OCI-LY3 (cell line): ENCODE results near the gene PTCD3.

ENCODE experiments used
- CTCF ChIP-seq: fragments of 200-600, 300-600 bp; sonication (generic); IDR thresholded peaks from 2 replicates; pipeline ENCODE4 v1.5.1; 2014; ENCODE audit warnings: antibody characterized with exemption, low read length, low read depth
- EZH2phosphoT487 ChIP-seq: fragments of 200-600 bp; shearing (Covaris generic); IDR thresholded peaks from 2 replicates; pipeline ENCODE4 v1.6.1; 2018; ENCODE audit warnings: antibody characterized with exemption, mixed run types, low read depth

GRCh38 chr2:86069783-86070339, 36.2 kb upstream of the PTCD3 start:
- TF ChIP-seq CTCF = no peak
- TF ChIP-seq EZH2phosphoT487 = no peak
